Caki2 (cell line): ENCODE results near the gene USP12. TPM values are rescaled to one million over a fixed set of nuclear protein-coding genes. Genes with fewer than 3 reads are reported as not detected.

Experiments used
- DNase-seq: peaks from one replicate; pipeline ENCODE4 v3.0.0-alpha.2; 2015; ENCODE audit warnings: low read depth
- in situ Hi-C: cut with HindIII; loops from 2 replicates; pipeline ENCODE4 v1.10.0; 2016; ENCODE audit warnings: low sequenced_read_pairs, low pct_unique_long_range_greater_than_20kb, mixed read lengths
- total RNA-seq: library from RNA; depleted of rRNA; stranded (reverse); fragments of >200 nt; shearing (Covaris generic); gene quantifications from 2 replicates; pipeline ENCODE4 v1.2.3, GENCODE V29; 2014; ENCODE audit warnings: low replicate concordance

USP12 gene
- total RNA-seq, 1 experiment from 2014 or later, result 5.8 TPM

DNA sequence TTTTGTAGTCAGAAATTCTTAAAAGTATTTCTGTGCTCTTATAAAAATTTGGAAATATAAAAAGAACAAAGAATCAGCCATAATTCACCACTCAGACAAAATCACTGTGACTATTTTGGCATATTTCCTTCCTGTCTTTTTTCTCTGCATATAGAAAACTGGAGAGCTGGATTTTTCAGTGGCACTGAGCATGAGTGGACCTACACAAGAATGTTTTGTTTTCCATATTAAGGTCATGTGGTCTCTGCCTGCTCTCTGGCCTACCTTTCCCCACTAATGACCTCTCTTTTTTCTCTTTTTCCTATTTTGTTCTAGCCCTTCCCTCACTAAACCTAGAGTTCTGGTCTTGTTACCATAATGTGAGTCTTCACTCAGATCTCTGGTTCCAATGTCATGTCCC is 17.6 kb upstream of the USP12 start:
- DNase-seq, result no peak
- in situ Hi-C loops, result no loop called here

GRCh38 chr13:27188239-27188638 is 16.6 kb upstream of the USP12 start:
- in situ Hi-C loops, result no loop called here

DNA sequence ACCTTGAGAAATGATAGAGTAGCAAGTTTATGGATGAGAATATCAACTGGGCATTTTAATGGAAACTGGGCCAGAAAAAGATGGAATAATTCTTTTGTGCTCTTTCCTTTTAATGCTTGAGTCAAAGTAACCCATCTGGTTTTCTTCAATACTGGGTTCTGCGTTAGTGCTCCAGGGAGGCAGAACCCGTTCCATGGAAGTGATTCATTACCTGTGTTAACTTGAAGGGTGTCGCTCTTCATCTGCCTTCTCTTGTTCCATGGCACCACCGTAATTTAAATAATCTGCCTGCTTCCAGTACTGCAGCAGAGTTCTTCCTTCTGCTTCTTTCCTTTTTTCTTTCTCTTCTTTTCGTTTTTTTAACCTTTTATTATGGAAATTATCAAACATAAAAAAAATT is 14.7 kb upstream of the USP12 start:
- in situ Hi-C loops, result no loop called here
- DNase-seq, result no peak

More at GRCh38 chr13:27188239-27188638, 16.6 kb upstream of the USP12 start:
- no peak for DNase-seq

- in situ Hi-C loops, result no loop called here
- DNase-seq, result peak; percentile 77
These were observed 12.0 kb upstream of the USP12 start for GRCh38 chr13:27183561-27184147.

DNA sequence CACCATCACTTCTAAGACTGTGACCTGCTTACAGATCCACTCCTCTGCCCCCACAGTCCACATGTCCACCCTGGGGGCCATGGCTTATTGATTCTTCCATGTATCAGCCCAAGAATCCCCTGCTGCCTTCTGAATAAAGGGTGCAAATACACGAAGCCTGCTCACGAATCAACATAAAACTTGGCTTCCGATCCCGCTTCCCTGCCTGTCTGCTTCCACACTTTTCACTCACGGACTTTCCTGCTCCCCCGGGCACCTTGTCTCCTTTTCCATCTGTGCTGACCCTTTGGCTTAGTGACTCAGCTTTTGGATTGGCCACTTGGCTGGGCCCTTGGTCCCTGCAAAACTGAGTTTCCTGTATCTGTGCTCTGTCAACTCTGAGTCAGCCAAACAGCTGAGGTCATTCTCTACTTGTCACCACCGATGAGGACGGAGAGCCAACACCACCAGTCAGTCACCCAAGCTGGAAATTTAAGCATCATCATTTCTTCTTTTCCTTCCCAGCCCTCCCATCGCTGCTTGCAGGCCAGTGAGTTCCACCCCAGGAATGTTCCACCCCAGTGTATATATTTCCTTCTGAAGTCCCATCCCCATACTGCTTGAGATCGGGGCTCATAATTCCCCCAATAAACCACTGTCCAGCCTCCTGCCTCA is 11.4 kb upstream of the USP12 start:
- DNase-seq, result peak; percentile 88
- in situ Hi-C loops, result no loop called here

DNA sequence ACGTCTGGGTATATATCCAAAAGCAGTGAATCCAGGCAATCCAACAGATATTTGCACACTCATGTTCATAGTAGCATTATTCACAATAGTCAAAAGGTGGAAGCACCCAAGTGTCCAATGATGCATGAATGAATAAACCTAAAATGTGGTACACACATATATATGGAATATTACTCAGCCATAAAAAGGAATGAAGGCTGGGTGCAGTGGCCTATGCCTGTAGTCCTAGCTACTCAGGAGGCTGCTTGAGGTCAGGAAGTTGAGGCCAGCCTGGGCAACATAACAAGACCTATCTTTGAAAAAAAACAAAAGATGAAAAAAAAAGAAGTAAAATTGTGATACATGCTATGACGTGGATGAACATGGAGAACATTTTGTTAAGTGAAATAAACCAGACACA is 10.4 kb upstream of the USP12 start:
- no peak for DNase-seq
- in situ Hi-C loops, result no loop called here

- no peak for DNase-seq
- in situ Hi-C loops, result no loop called here
These were observed 6.2 kb upstream of the USP12 start for GRCh38 chr13:27177852-27178251.

- in situ Hi-C loops, result no loop called here
- DNase-seq, result no peak
These were observed 5.1 kb upstream of the USP12 start for GRCh38 chr13:27176470-27177410.

DNA sequence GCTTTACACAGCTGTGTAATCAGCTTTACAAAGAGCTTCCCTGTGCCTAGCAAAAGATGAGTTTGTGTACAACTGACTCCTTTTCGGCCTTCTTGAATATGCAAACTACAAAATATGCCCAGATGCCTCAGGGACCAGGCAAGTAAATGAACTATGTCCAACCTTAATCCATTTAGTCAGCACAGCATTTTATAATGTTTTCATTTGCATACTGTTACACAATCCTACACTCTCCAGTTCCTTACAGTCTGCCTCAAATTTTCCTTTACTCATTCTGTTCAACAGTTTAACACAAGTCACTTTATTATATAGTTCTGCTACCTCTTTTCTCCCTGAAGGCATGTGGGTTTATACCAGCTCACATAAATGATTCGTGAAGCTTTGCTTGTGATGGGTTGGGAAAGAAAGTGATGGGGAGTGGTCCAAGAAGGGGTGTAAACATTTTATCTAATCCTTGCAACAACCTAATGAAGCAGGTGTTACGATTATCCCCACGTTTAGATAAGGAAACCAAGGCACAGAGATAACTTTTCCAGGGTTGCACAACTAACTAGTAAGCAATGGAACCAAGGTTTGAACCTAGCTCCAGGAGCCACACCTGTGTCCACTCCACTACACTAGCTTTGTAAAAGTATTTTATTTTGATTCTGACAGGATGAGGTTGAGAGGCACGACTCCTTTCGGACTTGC is 3.3 kb upstream of the USP12 start:
- in situ Hi-C loops, result no loop called here

GRCh38 chr13:27172495-27172842 is 858 bp upstream of the USP12 start:
- in situ Hi-C loops, result no loop called here
- no peak for DNase-seq

More for the DNA sequence above, 3.3 kb upstream of the USP12 start:
- no peak for DNase-seq

DNA sequence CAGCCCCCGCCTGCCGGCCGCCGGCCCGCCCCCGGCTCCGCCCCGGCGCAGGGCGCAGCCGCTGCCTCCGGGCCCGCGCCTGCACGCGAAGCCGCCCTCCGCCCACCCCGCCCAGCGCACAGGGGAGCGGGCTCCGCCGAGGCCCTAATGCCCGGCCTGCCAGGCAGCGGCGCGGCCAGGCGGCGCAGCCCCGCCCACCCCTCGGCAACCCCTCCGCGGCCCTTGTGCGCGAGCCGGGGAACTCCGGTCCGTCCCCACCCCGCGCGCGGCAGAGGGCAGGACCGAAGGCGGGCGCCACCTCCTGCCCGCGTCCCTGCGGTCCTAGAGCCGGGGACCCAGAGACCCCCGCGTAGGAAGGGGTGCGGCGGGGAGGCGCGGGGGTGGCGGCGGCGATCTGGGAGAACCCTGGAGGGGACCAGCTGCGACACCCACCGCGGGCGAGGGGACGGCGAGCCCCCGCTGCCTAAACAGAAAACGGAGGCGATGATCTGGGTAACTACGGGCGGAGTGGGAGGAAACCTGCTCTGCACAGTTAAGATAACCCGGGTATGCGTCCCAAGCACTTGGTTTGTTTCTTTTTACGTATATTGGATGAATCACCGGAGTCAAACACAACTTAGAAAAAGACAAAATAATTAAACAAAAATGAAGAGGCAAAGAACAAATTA is 350 bp upstream of the USP12 start:
- DNase-seq, result peak; percentile 73
- in situ Hi-C loops, result no loop called here

DNA sequence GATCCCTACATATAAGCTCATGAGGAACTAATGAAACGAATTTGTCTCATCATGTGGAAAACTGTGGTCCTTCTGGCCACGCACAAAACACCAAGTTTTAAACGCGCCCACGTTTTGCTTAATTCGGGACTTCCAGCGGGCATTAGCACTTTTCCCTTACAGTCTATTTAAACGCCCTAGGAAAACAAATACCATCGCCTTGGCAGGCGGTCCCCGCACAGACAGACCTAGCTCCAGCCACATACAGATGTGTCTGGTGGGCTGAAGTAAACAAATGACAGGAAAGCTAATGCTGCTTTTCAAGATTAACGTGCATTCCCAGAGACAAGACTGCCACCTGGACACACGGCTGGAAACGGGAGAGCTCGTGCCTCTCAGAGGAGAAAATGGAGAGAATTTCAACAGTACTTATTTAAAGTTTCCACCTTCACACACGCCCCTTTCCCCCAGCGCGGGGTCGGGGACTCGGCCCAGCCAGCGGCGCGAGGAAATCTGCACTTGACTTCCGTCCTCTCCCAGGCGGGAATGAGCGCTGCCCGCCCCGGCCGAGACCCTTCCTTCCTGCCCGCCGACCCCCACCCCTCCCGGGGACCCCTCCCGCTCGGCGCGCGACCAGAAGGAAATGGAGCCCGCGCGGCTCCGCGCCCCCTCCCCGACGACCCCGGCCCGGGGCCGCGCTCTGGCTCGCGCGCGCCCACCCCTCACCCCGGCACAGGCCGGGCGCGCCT is 931 bp downstream of the USP12 start:
- in situ Hi-C loops, result no loop called here

GRCh38 chr13:27170221-27170515 is 1.4 kb downstream of the USP12 start:
- no peak for DNase-seq
- in situ Hi-C loops, result no loop called here

More for the DNA sequence above, 931 bp downstream of the USP12 start:
- DNase-seq, result peak; percentile 46

GRCh38 chr13:27168906-27169657 is 2.5 kb downstream of the USP12 start:
- in situ Hi-C loops, result no loop called here
- no peak for DNase-seq

GRCh38 chr13:27168086-27168485 is 3.5 kb downstream of the USP12 start:
- in situ Hi-C loops, result no loop called here
- DNase-seq, result no peak

DNA sequence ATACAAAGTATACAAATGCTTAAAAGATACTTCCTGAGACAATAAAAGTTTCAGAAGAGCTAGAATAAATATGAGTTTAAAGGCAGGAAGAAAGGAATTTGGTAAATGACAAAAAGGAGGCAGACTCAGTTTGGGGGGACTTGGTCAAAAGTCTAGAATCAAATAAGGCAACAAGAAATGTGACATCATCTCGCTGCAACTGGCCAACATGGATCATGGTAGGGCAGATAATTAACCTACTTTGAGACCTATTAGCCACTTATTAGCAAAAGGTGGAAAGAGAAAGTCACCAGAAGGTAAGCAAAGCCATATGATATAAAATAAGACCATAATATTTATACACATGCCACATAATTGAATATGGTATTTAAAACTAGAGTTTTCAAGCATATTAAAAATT is 5.3 kb downstream of the USP12 start:
- in situ Hi-C loops, result no loop called here
- DNase-seq, result no peak

GRCh38 chr13:27161980-27162379 is 9.6 kb downstream of the USP12 start:
- no peak for DNase-seq
- in situ Hi-C loops, result no loop called here
